Transverse colon (tissue), 4 donors: ENCODE measurements around the gene PTPRD.

Experiments used
- POLR2AphosphoS5 ChIP-seq, 3 donors: sonication (generic); formaldehyde crosslinking; IDR thresholded peaks; one replicate each; pipeline ENCODE4 v1.6.1; 2016; ENCODE audit warnings: antibody characterized with exemption in 3 of 3
- TF ChIP-seq, protein P1 (sequence below), 5 experiments: fragments of 200-600 bp in 3 of 5; fragments of 450-650 bp in 2 of 5; sonication (generic) in 3 of 5; IDR thresholded peaks; 1 replicate in 2 of 5; 2 replicates in 3 of 5; pipeline ENCODE4 v1.5.1; 2016 to 2017; ENCODE audit warnings: antibody characterized with exemption in 5 of 5, inconsistent platforms in 3 of 5, mild to moderate bottlenecking in 2 of 5, moderate library complexity in 1 of 5

DNA sequence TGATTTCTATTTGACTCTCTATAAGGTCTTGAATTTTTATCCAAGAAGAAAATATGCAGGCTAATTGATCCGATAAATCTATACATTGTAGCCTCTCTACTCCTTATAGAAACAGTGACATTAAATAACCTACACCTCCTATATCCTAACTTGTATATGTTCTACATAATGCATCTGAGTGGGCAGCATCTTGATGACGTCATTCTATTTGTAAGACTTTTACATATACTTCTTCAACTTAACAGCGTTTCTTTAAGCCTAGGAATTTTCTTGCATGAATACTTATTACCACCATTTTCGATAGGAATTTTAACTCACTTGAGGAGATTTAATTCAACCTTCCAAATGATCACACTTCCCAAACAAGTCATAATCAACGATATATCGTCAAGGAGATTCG lies 869.0 kb downstream of the PTPRD start:
- no peak for TF ChIP-seq POLR2AphosphoS5 (IDR thresholded peaks at IDR 0.05)
- TF ChIP-seq, protein P1, sequence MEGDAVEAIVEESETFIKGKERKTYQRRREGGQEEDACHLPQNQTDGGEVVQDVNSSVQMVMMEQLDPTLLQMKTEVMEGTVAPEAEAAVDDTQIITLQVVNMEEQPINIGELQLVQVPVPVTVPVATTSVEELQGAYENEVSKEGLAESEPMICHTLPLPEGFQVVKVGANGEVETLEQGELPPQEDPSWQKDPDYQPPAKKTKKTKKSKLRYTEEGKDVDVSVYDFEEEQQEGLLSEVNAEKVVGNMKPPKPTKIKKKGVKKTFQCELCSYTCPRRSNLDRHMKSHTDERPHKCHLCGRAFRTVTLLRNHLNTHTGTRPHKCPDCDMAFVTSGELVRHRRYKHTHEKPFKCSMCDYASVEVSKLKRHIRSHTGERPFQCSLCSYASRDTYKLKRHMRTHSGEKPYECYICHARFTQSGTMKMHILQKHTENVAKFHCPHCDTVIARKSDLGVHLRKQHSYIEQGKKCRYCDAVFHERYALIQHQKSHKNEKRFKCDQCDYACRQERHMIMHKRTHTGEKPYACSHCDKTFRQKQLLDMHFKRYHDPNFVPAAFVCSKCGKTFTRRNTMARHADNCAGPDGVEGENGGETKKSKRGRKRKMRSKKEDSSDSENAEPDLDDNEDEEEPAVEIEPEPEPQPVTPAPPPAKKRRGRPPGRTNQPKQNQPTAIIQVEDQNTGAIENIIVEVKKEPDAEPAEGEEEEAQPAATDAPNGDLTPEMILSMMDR (IDR thresholded peaks at IDR 0.05), result no peak
